HEK293 (cell line): ENCODE data around the gene CERKL.

Source experiments
- CTCF ChIP-seq: fragments of 450-650 bp; formaldehyde crosslinking; IDR thresholded peaks from 2 replicates; pipeline ENCODE4 v1.5.1; 2016; ENCODE audit warnings: missing biosample characterization, missing genetic modification characterization
- HOXA7 ChIP-seq: sonication (generic); formaldehyde crosslinking; IDR thresholded peaks from 2 replicates; pipeline ENCODE4 v1.8.1; 2022; ENCODE audit warnings: missing genetic modification reagents, borderline replicate concordance
- MYNN ChIP-seq: fragments of 450-650 bp; formaldehyde crosslinking; IDR thresholded peaks from 2 replicates; pipeline ENCODE4 v1.5.1; 2016; ENCODE audit warnings: missing biosample characterization, missing genetic modification characterization, borderline replicate concordance
- ZEB2 ChIP-seq: fragments of 450-650 bp; formaldehyde crosslinking; IDR thresholded peaks from 2 replicates; pipeline ENCODE4 v1.5.1; 2016; ENCODE audit warnings: missing biosample characterization, missing genetic modification characterization
- ZNF521 ChIP-seq: fragments of 450-650 bp; formaldehyde crosslinking; IDR thresholded peaks from 2 replicates; pipeline ENCODE4 v1.5.1; 2017; ENCODE audit warnings: missing biosample characterization, mild to moderate bottlenecking, missing genetic modification characterization
- ZNF704 ChIP-seq: fragments of 450-650 bp; formaldehyde crosslinking; IDR thresholded peaks from 2 replicates; pipeline ENCODE4 v1.5.1; 2016; ENCODE audit warnings: missing biosample characterization, missing genetic modification characterization

GRCh38 chr2:181686576-181687185 is 29.8 kb upstream of the CERKL start:
- TF ChIP-seq MYNN (tag by site-specific recombination) (no peak), ZEB2 (no peak), HOXA7 (CRISPR knock-in tag) (no peak), ZNF704 (no peak), CTCF (tag by site-specific recombination) (no peak), ZNF521 (tag by site-specific recombination) (no peak)
